ENCODE measurements around the gene NUP214. TPM values are rescaled to one million over a fixed set of nuclear protein-coding genes. Genes with fewer than 3 reads are reported as not detected.
"Not testable (repeated sequence)": the region's sequence is repeated elsewhere in the genome, so short reads cannot be mapped to it uniquely, and the experiment has no call there.

NUP214 gene
- total RNA-seq, 4 donors from 2014 or later: 27.4 to 78.3 (median 47.4) TPM

GRCh38 chr9:131097948-131098278 lies 27.5 kb upstream of the NUP214 start:
- DNase-seq (ENCODE audit: low spot score) (no peak), ATAC-seq (ENCODE audit: low FRiP score) (no peak)
- TF ChIP-seq, protein P1, sequence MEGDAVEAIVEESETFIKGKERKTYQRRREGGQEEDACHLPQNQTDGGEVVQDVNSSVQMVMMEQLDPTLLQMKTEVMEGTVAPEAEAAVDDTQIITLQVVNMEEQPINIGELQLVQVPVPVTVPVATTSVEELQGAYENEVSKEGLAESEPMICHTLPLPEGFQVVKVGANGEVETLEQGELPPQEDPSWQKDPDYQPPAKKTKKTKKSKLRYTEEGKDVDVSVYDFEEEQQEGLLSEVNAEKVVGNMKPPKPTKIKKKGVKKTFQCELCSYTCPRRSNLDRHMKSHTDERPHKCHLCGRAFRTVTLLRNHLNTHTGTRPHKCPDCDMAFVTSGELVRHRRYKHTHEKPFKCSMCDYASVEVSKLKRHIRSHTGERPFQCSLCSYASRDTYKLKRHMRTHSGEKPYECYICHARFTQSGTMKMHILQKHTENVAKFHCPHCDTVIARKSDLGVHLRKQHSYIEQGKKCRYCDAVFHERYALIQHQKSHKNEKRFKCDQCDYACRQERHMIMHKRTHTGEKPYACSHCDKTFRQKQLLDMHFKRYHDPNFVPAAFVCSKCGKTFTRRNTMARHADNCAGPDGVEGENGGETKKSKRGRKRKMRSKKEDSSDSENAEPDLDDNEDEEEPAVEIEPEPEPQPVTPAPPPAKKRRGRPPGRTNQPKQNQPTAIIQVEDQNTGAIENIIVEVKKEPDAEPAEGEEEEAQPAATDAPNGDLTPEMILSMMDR (IDR thresholded peaks at IDR 0.05): no peak

DNA sequence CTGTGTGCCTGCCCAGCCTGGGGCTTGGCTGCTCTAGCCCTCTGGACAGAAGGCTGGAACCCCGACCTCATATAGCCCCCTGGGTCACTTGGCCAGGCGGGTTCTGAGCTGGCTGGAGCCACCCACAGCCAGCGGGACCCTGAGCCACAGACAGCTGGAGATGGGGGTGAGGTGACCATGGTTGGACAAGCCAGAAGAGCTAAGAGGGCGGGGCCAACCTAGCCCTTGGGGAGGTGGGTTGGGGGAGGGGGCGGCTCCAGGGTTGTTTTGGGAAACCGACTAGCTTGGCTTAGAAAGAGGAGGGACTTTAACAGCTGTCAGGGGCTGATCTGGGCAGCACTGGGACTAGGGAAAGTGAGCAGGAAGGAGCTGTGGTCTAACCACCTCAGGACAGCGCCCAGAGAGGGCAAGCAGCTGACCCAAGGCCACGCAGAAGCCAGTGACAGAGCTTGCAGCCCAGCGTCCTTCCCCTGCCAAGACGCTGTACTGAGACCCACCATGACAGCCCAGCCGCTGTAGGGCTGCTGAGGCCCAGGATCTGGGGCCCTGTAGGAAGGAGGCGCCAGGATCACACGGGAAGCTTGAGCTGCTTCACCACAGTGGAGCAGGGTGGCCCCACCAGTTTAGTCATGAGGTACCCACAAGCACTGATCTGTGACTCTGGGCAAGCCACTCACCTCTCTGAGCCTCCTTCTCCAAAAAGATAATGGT lies 26.8 kb upstream of the NUP214 start:
- TF ChIP-seq, protein P1 (IDR thresholded peaks at IDR 0.05): no peak
- ATAC-seq (ENCODE audit: low FRiP score): no peak
- DNase-seq (ENCODE audit: low spot score): no peak

- DNase-seq (ENCODE audit: low spot score): no peak
- TF ChIP-seq, protein P1 (IDR thresholded peaks at IDR 0.05): no peak
Observed at GRCh38 chr9:131099102-131099606, 26.2 kb upstream of the NUP214 start.

GRCh38 chr9:131099845-131100244 lies 25.5 kb upstream of the NUP214 start:
- not testable (repeated sequence) for ATAC-seq (ENCODE audit: low FRiP score); DNase-seq (ENCODE audit: low spot score)

More at GRCh38 chr9:131099102-131099606, 26.2 kb upstream of the NUP214 start:
- ATAC-seq (ENCODE audit: low FRiP score): no peak

DNA sequence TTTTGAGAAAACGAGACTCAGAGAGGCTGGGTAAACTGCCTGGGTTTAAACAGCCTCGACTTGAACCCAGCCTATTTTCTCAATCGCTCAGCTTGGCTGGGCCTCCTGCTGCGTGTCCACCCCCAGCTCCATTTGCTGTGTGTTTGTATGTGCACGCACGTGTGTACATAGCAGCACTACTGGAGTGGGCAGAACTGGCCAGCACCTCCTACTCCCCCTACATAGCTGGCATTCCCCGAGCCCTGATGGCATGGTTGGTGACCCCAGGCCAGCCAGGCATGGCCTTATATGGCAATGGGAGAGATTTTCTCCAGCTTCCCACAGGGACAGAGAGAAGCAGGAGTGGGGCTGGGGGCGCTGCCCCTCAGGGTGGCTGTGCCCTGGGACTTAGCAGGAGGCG lies 24.9 kb upstream of the NUP214 start:
- TF ChIP-seq, protein P1 (IDR thresholded peaks at IDR 0.05): no peak
- DNase-seq (ENCODE audit: low spot score): no peak
- no peak for ATAC-seq (ENCODE audit: low FRiP score)

- no peak for ATAC-seq (ENCODE audit: low FRiP score)
- TF ChIP-seq, protein P1 (IDR thresholded peaks at IDR 0.05): no peak
- no peak for DNase-seq (ENCODE audit: low spot score)
Observed at GRCh38 chr9:131101207-131101964, 24.0 kb upstream of the NUP214 start.

DNA sequence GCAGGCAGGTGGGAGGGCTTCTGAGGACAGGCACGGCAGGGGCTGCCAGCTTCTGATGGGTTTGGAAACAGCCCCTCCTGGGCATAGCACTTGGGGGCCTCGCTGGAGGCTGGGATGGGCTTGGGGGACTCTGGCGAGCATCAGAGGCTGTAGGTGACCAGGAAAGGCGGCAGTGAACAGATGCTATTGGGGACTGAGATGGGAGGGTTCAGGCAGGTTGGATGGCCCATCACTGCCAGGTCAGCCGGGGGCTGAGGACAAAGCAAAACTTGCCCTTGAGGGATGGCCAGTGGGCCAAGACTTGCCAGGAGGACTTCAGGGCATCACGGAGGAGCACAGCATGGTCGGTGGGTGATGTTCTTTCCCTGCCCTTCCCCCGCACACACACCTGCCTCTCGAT lies 22.4 kb upstream of the NUP214 start:
- DNase-seq (ENCODE audit: low spot score): no peak
- ATAC-seq (ENCODE audit: low FRiP score): no peak
- TF ChIP-seq, protein P1 (IDR thresholded peaks at IDR 0.05): no peak
